Skin epidermis (tissue), 12 donors: Measurements from ENCODE around the gene SCAPER.

Source experiments
- H3K27ac ChIP-seq, 21 experiments: fragments of 200-600 bp; sonication (generic) in 11 of 21; one replicate each; pipeline ENCODE4 v1.5.0; 2020; ENCODE audit warnings: mild to moderate bottlenecking in 3 of 21, inconsistent platforms in 2 of 21, moderate library complexity in 2 of 21
- H3K4me3 ChIP-seq, 7 experiments: fragments of 200-600 bp; sonication (generic) in 2 of 7; one replicate each; pipeline ENCODE4 v1.5.0; 2020; ENCODE audit warnings: inconsistent platforms in 2 of 7, mild to moderate bottlenecking in 2 of 7, moderate library complexity in 1 of 7

Gene SCAPER

DNA sequence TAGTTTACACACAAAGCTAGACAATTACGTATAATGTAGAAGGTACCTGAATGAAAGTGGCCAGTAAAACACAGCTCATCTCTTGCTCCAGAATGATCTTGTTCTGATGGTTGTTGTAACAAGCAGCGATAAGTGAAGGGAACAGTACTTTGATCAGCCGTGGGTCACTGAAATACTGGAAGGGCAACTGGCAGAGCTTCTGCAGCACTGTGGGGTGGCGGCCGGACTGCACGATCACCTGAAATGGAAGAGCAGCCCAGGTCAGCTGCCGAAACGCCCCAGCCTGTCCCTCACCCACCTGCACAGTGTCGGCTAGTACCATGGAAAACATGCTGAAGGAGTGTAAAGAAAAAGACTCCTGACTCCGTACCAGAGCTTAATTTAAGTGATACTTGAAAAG lies 551.2 kb downstream of the SCAPER start:
- H3K27ac ChIP-seq: no peak overlapping the region
- no peak overlapping the region for H3K4me3 ChIP-seq

DNA sequence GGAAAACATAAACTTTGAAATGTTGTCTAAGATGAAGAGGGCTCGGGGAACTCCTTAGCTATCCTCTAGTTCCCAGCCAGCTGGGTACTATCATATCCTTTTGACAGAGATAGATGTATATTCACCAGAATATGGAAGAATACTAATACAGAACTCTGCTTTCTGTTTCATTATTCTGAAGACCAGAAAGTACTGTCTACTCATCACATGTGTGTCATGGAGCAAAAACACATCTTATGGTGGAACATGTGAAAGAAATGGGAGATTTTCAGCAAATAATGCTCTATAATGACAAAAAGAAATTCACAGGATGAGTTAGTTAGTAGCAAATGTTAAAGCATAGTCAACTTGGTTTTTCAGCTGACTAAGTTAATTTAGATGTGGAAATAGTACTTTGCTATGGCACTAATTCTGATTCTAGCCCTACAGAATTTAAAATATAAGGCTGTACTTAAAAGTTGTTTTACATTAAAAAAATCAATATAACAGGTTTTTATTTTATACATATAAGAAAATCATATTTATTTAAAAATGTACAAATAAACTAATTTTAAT lies 552.0 kb downstream of the SCAPER start:
- H3K4me3 ChIP-seq: no peak overlapping the region
- H3K27ac ChIP-seq: no peak overlapping the region

DNA sequence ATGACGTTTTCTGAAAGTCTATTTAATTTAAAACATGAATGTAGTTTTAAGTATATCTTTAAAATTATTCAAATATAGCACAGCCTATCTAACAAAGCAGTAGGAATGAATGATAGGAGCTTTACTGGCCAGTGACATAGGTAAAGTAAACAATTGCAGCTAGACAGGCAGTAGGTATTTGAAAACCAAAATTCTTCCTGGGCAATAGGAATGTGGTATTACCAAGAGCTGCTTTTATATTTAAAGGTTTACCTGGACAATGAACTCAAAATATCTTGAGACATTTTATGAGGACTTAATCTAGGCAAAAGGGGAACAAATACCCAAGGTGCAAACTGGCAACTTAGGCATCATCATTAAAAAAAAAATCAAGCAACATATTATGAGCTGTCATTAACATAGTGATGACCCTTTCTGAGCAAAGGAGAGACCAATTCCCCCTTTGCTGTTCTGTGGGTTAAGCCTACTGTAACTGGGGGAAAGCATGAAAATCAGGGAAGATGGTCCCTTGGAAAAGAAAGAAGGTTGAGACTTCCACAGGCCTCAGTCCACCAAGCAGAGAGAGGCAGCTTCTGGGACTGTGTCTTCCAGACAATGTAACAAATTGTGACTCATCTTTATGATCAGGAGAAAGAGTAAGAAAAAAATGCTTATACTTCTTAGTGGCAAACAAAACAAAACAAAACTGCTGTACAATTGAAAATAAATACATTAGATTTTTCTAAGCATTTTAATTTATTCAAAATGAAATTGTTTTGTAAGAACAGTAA lies 555.7 kb downstream of the SCAPER start:
- no peak overlapping the region for H3K27ac ChIP-seq
- H3K4me3 ChIP-seq: no peak overlapping the region

DNA sequence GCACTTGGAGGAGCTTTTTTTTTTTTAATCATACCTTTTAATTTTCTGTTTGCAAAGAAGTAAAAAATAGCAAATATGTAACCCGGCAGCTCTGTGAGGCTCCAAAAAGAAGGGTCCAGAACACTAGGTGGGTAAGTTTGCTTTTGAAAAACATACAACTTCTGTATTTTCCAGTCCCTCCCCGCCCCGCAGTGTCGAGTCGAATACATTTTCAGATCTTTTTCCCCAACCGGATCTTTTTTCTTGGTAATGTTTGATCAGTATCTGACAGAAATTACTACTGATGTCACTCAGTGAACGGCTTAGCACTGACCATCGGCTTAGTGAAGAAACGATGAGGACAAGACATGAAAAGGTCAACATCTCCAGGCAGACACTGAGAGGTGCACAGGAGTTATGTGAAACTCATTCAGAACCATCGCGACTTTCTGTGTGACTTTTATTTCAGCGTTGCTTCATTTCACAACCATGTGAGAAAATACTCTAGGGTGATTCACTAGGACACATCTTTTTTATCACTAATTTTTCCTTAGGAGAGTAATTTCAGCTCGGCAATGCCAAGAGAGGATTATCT lies 557.6 kb downstream of the SCAPER start:
- Histone ChIP-seq H3K4me3 (peak overlapping the region in 1 of 7 experiments; percentile 33), H3K27ac (no peak overlapping the region)

DNA sequence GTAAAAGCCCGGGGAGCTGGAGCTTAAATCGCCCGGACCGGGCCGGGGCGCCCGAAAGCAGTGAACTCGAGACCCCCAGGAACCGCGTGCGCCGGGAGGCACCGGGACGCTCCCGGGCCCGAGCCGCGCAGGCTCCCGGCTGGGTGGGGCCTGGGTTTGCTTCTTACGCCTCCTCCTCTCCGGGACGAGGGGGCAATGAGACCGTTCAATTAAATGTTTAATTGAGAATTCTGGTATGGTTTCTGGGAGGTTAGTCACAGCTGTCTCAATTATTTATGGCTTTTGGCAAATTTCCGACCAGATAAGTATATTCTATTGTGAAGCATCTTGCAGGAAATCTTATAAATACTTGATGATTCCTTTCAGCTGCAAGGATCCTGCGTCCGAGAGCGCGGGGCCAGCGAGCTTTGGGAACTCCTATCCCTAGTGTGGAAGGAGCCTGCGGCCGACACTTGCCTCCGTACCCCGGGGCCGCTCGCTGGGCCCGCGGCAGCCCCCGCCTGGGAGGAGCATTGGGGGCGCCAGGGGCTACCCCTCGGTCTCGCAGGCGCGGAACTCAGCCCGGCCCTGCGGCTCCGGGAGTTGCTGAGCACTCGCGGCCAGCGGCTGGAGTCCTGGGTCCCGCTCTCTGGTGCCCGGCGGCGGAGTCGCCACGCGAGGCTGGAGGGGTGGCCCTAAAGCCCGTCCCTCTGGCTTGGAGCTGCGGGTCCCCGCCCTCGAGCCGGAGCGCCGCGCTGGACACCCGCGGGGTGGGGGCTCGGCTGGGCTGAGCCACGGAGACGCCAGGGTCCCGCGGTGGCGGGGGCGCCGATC lies 558.3 kb downstream of the SCAPER start:
- Histone ChIP-seq H3K27ac (no peak overlapping the region), H3K4me3 (peak overlapping the region; percentile 25 to 47 (median 34))

DNA sequence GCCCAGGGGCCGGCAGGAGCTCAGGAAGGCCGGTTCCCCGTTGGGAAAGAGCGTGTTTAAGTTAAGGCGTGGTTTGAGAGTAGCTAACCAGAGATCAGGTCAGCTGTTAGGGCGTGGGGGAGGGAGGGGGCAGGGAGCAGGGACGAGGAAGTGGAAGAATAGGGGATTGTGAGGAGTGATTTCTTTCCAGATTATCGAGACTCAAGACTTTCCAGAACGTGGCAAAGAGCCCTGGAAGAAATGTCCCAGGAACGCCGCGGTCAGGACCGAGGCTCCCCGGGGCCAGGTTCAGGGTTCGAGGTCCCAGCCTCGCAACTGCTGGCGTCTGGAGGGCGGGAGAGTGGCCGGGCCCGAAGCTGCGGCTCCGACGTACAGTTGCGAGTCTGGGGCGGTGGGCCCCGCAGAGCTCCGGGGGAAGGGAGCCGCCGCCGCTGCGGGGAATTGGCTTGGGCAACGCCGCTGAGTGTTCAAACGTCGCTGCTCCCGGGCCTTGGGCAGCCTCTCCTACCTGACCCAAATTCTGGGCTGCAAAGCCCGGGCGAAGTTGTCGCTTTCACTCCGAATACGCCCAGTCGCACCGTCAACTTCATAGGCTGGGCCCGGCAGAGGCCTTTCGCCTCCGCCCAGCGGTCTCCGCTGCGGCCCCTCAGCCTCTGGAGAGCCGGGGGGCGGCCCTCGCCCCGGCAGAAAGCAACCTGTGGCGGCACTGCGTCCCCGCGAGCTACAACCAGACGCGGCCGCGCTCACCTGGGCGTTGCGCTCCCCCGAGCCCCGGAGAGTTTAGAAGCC lies 559.1 kb downstream of the SCAPER start:
- H3K27ac ChIP-seq: no peak overlapping the region
- peak overlapping the region; percentile 25 to 47 (median 34) for H3K4me3 ChIP-seq

DNA sequence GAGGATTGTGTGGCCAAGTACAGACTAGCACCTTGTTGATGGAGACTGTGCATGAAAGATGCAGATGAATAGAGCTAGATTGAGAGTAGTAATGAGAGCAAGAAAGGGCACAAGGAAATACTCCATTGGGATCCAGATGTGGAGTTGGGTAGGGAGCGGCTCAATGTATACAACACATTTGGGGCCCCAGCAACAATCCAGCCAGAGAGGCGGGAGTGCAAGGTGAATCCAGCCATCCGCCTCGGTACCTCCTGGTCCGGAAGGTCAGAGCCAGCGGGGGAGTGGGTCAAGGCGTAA lies 559.6 kb downstream of the SCAPER start:
- peak overlapping the region in 2 of 7 experiments; percentile 45 to 47 for H3K4me3 ChIP-seq

DNA sequence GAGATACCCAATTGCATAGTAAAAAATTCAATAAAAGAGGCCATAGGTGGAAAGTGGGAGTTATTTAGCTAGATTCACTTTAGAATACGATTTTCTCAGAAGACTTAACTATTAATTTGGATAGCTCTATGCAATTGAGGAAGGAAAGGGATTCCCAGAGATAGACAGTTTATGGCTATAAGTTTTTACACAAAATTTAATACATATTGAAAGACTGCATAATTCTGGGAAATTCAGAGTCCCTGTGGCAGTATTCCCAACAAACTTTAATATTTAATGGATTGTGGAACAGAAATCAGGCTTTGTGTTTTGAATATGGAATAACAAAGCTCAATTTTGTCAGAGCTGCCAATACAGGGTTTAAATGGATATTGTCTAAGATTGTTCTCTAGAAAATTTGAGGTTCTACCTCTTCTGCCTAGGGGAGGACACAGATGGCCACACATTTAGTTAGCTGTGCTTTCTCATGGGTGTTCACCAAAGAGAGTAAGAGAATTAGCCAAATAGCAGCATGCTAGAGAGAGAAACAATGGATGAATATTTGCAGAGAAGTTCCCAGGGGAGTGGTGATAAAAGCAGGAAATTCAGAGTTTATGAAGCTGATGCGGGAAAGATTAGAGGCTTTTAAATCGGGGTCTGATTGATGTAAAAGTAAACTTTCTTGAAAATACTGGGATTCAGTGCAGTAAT lies 560.1 kb downstream of the SCAPER start:
- Histone ChIP-seq H3K27ac (no peak overlapping the region), H3K4me3 (no peak overlapping the region)

More for the DNA sequence above, 559.6 kb downstream of the SCAPER start:
- H3K27ac ChIP-seq: no peak overlapping the region

DNA sequence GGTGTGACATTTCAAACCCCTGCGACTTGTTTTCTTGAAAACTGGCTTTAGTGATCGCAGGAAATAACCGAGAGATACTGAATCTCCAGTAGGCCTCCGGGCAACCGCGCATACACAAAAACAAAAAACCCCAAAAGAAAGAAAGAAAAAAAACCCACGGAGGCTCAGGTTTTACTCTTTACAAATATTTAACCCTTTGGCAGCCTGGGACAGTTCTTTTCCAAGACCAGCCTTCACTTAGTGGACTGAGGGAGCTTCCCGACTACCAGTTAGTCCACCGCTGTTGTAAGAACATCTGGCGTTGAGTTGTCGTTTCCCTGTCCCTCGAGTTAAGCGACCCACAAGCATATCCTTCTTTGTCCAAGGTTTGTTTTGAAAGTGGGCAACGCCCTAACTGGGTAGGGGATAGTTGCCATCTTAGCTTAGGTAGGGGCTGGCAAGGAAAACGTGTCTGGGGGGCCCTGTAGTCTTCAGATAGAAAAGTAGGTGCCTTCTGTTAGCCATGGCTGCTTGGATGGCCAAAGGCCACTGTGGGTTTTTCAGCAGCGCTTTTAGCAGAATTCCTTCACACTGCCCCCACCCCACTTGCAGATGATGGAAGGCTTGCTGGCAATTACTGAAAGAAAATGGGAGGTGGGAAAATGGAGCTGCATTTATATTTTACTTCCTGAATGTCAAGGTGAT lies 561.7 kb downstream of the SCAPER start:
- Histone ChIP-seq H3K4me3 (no peak overlapping the region), H3K27ac (no peak overlapping the region)

DNA sequence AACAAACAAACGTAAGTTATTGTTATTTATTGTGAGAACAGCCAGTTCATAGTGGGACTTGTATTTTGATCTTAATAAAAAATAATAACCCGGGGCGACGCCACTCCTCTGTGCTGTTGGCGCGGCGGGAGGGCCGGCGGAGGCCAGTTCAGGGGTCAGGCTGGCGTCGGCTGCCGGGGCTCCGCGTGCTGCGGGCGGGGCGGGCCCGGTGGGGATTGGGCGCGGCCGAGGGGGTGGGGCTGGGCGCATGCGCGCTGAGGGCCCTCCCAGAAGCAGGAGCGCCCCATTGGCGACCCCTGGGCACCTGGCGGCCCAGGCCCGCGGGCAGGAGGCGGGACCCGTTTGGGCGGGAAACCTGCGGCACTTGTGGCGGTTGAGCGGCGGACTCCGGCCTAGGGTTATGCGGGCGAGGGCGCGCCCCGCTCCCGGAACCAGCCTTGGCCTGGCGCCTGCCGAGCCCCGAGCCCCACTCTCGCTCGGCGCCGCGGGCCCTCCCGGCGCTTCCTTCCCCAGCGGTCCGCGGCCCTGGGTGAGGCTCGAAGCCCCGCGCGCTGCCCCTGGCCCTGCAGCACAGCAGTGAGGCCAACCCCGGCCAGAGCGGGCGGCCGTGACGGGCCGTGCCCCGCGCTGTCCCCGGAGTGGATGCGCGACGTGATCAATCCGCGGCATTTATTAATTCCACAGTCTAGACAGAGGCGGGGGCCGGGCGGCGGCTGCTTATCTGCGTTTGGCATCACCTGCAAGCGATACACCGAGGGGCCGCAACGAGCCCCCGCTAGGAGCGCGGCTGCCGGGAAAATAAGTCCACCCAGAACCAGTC lies 562.5 kb downstream of the SCAPER start:
- H3K27ac ChIP-seq: no peak overlapping the region
- peak overlapping the region in 3 of 7 experiments; percentile 4 to 17 (median 13) for H3K4me3 ChIP-seq

DNA sequence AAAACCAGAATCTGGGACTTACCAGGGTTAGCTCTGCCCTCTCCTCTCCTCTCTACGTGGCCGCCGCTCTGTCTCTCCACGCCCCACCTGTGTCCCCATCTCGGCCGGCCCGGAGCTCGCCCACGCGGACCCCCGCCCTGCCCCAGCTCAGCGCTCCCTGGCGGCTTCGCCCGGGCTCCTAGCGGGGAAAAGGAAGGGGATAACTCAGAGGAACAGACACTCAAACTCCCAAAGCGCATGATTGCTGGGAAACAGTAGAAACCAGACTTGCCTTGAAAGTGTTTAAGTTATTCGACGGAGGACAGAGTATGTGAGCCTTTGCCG lies 563.1 kb downstream of the SCAPER start:
- Histone ChIP-seq H3K4me3 (peak overlapping the region in 1 of 7 experiments; percentile 5), H3K27ac (no peak overlapping the region)

DNA sequence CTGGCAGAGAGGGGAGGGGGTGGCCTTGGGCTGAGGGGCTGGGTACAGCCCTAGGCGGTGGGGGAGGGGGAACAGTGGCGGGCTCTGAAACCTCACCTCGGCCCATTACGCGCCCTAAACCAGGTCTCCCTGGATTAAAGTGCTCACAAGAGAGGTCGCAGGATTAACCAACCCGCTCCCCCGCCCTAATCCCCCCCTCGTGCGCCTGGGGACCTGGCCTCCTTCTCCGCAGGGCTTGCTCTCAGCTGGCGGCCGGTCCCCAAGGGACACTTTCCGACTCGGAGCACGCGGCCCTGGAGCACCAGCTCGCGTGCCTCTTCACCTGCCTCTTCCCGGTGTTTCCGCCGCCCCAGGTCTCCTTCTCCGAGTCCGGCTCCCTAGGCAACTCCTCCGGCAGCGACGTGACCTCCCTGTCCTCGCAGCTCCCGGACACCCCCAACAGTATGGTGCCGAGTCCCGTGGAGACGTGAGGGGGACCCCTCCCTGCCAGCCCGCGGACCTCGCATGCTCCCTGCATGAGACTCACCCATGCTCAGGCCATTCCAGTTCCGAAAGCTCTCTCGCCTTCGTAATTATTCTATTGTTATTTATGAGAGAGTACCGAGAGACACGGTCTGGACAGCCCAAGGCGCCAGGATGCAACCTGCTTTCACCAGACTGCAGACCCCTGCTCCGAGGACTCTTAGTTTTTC lies 563.6 kb downstream of the SCAPER start:
- no peak overlapping the region for H3K27ac ChIP-seq
- peak overlapping the region in 4 of 7 experiments; percentile 3 to 38 (median 27) for H3K4me3 ChIP-seq

DNA sequence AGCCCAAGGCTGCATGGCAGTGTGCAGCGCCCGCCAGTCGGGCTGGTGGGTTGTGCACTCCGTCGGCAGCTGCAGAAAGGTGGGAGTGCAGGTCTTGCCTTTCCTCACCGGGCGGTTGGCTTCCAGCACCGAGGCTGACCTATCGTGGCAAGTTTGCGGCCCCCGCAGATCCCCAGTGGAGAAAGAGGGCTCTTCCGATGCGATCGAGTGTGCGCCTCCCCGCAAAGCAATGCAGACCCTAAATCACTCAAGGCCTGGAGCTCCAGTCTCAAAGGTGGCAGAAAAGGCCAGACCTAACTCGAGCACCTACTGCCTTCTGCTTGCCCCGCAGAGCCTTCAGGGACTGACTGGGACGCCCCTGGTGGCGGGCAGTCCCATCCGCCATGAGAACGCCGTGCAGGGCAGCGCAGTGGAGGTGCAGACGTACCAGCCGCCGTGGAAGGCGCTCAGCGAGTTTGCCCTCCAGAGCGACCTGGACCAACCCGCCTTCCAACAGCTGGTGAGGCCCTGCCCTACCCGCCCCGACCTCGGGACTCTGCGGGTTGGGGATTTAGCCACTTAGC lies 564.3 kb downstream of the SCAPER start:
- peak overlapping the region; percentile 13 to 38 (median 28) for H3K4me3 ChIP-seq
- no peak overlapping the region for H3K27ac ChIP-seq

DNA sequence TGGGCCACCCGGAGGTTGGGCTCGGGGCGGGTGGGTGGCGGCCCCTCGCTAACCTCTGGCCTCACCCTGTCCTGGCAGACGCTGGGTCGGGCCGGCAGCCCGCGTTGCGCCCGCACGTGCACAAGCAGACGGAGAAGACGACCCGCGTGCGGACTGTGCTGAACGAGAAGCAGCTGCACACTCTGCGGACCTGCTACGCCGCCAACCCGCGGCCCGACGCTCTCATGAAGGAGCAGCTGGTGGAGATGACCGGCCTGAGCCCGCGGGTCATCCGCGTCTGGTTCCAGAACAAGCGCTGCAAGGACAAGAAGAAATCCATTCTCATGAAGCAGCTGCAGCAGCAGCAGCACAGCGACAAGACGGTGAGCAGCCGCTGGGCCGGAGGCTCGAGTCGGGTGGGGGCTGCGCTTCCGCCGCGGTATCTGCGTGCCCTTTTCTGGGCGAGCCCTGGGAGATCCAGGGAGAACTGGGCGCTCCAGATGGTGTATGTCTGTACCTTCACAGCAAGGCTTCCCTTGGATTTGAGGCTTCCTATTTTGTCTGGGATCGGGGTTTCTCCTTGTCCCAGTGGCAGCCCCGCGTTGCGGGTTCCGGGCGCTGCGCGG lies 564.8 kb downstream of the SCAPER start:
- H3K4me3 ChIP-seq: peak overlapping the region; percentile 13 to 38 (median 28)
- H3K27ac ChIP-seq: no peak overlapping the region

DNA sequence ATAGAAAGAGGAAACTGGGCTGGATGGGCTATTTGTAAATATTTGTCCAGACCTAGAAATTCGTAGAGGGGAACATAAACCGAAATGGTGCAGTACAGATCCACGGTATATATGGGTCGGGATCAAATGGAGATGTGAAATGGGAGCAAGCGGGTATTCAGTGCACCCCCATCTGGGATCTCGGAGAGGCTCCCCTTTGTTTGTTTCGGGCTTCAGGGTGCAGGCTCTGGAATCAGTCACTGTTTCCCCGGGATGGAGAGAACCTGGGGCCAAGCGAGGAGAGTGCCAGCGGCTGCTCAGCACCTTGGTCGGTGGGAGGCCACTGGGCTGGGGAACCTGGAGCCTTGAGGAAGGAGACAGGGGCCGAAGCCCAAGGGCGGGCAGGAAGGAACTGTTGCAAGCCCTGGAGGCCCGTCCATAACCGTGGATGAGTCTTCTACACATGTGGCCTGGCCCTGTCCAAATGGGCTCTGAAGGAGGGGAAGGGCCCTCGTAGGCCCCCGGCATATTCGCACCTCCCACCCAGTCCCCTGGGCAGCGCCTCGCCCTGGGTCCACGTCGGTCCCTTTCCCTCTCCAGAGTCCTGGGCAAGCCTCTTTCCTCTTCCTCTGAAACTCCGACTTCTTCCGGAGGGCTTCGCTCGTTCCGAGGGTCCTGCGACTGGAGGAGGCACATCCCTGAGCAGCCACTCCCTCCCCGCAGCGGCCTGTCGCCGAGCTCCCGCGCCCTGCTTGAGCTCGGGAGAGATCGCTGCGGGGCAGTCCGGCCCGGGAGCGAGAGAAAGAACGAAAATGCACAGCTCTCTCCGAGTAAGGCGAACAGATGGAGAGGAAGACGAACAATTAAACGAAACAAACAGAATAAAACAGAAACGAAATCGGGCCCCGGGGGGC lies 565.6 kb downstream of the SCAPER start:
- peak overlapping the region; percentile 13 to 38 (median 28) for H3K4me3 ChIP-seq
- no peak overlapping the region for H3K27ac ChIP-seq
